ENCODE measurements around the gene PSMD1. TPM values are rescaled to one million over a fixed set of nuclear protein-coding genes. Genes with fewer than 3 reads are reported as not detected.
"Not testable (repeated sequence)": the region's sequence is repeated elsewhere in the genome, so short reads cannot be mapped to it uniquely, and the experiment has no call there.

The PSMD1 gene
- polyA plus RNA-seq, 1 donor: 79.0 TPM

DNA sequence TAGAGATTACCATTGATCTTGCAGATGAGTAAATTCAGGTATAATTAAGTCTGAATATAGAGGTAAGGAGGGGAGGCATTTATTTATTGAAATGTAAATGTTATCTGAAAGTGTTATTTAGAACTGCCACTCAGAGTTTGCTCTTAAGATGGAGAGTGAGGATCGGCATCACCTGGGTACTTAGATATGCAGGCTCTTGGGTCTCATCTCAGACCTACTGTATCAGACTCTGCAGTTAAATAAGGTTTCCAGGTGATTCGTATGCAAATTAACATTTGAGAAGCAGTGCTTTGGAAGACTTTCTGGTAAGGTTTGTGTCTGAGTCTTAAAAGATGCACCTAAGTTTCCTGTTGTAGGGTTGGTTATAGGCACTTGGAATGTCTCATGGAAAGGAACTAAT lies 59.0 kb downstream of the PSMD1 start:
- DNase-seq (ENCODE audit: low read depth): no peak

DNA sequence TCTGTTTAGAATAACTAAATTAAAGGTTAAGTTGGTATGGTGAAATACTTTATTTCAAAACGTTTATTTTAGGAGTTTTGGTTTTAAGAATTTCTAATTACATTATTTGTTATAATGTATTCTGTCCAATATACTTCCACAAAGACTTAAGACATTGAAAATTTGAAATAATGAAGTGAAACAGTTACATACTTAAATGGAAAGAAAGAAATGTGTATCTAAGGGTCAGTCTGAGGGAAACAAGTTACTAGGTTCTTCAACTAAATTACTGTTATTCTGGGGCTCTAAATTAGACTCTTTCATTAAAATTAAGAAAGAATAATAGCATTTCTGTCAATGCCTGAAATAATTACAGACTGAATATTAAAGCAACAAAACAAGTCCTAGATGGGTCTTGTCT lies 60.5 kb downstream of the PSMD1 start:
- no peak for DNase-seq (ENCODE audit: low read depth)

DNA sequence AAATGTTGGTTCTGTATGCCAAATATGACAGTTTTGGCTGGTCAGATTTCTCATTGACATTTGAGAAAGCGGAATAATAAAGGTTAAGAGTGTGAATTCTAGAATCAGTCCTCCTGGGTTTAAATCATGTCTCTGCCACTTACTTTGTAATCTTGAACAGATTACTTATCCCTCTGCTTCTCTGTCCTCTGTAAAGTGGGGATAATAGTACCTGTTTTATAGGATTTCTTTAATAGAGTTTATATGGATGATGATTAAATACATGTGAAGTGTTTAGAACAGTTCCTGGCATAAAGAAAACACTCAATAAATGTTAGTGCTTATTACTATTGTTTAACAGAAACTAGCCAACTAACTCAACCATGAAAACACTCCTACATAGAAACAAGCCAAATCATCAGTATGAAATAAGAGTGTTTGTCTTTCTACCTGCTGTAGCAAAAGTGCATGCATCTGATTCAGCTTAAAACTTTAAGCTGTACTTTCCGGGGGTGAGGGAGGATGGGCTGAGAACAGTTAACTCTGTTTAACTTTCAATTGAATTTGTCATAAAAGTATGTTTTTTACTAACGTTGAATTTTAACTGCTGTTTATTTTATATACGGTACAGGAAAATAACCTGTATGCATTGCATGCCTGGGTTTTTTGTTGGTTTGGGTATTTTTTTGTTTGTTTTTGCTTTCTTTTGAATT lies 61.4 kb downstream of the PSMD1 start:
- no peak for DNase-seq (ENCODE audit: low read depth)

DNA sequence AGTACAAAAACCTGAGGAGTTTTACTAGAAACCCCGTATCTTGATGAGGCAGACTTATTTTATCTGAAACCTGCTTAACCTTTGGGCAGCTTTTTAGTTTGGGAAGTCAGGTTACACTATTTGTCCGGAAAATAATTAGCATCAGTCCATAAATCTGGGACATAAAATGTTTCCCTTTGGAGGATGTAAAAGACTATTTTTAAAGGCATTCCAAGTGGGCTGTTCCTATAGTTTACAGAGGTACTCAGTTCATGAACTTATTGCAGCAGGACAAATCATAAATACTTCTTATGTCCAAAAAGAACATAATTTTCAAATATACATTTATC lies 61.9 kb downstream of the PSMD1 start:
- DNase-seq (ENCODE audit: low read depth): no peak

DNA sequence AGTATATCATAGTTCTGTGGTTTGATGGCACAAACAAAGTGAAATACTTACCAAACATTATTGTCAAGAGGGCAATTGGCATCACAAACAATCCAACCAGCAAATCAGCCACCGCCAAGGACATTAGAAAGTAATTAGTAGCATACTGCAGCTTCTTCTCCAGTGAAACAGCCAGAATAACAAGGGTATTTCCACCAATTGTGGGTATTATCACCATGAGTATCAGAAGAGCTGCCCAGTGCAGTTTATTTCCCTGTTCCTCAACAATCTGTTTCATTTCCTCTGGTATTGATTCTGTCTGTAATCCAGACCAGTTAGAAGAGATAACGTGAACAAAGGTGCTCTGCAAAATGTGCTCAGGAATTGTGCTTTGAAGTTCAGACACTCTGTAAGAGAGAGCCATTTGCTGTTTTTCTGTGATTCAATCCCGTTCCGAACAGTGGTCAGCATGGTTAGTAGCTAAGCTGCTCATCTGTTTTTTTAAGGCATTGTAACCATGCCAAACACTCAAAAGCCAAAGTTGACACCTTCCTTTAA lies 66.8 kb downstream of the PSMD1 start:
- DNase-seq (ENCODE audit: low read depth): no peak

DNA sequence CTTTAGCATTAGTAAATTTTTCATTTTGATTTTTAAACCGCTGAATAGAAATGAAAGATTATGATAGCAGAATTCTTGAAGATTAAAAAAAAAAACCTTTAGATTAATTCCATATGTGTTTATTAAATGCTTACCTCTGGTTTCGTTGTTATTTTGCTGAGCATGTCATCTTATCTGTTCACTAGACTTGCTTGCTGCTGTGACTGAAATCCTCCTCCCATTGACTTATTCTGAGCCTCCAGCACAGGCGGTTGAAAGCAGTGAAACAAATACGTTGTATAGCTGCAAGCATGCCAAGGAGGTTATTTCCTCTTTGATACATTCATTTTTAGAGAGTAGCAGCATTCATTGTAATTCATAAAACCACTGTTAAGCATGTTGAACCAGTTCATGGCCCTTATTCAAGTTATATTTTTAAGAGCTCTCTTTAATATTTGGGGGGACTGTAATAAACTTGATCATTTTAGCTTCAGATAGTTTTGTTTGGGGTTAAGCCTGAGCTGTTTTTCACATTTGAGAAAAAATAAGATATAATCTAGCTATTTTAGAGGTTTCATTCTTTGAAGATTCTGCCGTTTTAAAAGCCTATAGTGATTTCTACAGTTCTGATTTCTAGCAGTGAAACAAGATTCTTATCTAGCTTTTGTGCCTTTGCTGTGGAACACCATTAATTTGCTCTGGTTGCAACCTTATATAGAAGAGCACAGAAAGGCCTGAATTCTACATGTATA lies 68.3 kb downstream of the PSMD1 start, which contains the start of gene HTR2B:
TSS of gene HTR2B (minus strand) at position 205 of the 731 bp plus-strand sequence. CDS start 1,278 bp downstream, outside the sequence.
- peak; percentile 26 for DNase-seq (ENCODE audit: low read depth)

DNA sequence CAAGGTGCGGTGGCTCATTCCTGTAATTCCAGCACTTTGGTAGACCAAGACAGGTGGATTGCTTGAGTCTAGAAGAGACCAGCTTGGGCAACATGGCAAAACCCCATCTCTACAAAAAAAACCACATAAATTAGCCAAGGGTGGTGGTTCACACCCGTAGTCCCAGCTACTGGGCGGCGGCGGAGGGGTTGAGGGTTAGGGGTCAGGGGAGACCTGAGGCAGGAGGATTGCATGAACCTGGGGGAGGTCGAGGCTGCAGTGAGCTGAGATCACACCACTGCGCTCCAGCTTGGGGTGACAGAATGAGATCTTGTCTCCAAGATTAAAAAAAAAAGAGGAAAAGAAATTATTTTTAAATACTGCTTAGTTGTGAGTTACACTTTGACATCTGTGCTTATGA lies 69.5 kb downstream of the PSMD1 start:
- no peak for DNase-seq (ENCODE audit: low read depth)

DNA sequence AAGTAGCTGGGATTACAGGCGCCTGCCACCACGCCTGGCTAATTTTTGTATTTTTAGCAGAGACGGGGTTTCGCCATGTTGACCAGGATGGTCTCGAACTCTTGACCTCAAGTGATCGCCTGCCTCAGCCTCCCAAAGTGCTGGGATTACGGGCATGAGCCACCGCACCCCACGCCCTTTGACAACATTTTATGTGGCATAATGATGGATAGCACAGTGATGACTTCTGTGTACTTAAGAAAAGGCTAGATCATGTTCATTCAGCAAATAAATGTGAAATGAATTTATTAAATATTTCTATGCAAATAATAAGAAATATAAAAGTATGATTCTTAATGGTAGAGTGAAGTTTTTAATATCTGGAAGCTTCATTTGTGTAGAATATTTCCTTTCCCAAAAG lies 70.8 kb downstream of the PSMD1 start:
- no peak for DNase-seq (ENCODE audit: low read depth)

DNA sequence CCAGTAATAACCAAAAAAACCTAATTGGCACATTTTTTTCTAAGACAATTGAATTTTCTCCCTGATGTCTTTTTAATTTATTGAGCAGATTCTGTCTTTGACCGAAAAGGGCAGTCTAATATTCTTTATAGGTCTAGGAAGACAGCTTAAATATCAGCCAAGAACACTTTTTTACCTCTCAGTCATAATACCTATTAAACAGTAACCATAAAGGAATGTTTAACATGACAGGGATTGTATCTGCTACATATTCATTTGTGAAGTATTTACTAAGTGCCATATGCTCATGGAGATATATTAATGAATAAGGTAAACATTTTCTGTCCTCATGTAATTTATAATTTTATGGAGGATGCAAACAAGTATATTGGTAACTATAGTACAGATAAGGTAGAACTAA lies 71.3 kb downstream of the PSMD1 start:
- no peak for DNase-seq (ENCODE audit: low read depth)

DNA sequence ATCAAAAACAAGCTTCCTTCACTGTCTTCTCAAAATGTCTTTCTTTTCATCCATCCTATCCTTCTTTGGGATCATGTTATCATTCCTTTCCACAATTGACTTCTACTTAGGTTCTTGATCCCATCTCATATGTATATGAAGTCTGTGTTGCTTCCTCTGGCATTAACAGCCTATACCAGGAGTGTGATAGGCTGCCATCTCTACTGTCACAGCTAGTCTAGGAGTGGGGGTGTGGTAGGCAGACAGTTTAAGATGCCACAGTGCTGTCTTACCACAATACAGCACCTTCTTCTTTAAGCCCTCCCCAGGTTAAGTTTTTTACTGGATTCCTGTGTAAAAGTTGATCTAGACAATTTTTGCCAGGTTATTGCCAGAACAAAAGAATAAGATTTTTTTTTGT lies 71.9 kb downstream of the PSMD1 start:
- no peak for DNase-seq (ENCODE audit: low read depth)

DNA sequence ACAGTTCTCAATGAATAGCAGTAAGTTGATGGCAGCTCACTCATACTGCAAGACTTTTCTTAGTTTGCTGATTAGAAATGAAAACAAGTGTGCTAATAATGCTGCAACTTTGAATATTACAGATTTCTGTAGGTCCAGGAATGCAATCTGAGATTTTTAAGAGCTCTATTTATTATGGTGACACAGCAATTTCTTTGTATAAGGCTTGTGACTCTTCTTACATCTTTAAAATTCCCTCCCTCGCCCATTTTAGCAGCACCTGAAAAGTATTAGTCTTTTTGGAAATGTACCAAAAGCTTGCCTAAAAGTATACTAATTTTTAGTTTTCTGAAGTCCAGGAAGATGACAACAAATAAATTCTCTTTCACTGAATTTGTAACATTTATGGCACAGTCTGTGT lies 72.5 kb downstream of the PSMD1 start:
- no peak for DNase-seq (ENCODE audit: low read depth)

DNA sequence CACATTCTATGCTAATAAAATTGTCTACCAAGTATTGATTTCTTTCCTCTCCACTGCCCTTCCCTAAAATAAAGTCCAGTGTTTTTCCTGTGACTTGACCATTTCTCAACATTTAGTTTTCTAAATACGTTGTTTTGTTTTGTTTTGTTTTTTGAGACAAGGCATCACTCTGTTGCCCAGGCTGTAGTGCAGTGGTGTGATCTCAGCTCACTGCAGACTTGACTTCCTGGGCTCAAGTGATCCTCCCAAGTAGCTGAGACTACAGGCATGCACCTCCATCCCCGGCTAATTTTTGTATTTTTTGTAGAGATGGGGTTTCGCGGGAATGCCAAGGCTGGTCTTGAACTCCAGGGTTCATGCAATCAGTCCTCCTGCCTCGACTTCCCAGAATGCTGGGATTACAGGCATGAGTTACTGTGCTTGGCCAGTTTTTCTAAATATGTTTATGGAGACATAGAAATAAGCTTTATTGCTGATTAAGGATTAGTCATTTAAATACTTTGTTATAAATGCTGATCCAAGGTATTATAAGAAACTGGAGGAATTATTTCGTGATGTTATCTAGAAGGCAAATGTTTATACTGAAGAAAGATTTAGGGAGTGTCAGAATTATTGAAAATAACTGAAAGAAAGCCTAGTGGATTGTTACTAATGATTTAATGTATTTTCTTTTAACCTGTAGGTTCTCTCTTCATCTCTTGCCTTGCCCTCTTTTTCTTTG lies 73.8 kb downstream of the PSMD1 start:
- DNase-seq (ENCODE audit: low read depth): no peak

DNA sequence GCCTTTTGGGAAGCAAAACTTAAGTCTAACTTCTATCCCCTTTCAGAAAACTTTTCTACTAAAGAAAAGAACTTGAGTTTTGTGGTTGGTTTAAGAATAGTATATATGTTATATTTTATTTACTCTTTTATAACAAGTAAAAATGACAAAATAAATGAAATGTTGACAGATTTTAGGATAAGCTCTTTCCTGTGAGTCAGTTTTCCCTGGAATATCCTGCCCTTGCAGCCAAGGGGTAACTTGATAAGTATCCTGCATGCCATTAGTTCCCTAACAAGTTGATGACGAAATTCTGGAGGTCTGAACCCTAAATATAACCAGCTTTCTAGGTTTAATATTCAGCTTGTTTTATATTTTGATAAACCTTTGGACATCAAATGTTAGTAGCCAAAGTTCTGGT lies 75.5 kb downstream of the PSMD1 start:
- no peak for DNase-seq (ENCODE audit: low read depth)

DNA sequence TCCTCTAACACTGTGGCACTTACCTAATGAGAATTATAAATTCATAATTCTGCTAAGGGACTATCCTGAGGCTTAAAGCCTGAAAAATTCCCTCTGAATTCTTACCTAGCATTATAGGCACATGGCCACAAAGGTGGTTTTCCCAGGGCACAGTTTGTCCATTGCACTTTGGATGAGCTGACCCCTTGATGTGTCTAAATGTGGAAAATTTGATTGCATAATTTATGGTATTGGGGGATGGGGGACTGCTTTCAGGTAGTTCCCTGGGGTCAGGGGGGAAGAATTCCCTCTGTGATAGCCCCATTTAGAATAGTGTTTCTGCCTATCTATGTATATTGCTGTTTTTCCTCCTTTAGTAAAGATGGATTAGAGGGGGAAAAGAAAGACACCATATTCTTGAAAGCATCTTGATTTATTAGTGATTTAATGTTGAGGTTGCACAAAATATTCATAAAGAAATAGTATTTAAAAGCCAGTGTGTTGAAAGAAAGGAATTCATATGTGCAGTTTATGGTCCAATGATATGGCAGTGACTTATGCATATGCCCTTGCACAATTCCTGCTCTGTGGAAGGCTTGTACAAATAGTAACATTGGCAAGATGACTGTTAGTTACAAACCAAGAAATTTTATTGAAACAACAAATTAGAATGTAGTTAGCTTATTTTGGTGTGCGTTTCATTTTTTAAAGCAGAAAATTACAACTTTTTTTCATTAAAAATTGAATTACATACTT lies 76.9 kb downstream of the PSMD1 start:
- DNase-seq (ENCODE audit: low read depth): no peak

DNA sequence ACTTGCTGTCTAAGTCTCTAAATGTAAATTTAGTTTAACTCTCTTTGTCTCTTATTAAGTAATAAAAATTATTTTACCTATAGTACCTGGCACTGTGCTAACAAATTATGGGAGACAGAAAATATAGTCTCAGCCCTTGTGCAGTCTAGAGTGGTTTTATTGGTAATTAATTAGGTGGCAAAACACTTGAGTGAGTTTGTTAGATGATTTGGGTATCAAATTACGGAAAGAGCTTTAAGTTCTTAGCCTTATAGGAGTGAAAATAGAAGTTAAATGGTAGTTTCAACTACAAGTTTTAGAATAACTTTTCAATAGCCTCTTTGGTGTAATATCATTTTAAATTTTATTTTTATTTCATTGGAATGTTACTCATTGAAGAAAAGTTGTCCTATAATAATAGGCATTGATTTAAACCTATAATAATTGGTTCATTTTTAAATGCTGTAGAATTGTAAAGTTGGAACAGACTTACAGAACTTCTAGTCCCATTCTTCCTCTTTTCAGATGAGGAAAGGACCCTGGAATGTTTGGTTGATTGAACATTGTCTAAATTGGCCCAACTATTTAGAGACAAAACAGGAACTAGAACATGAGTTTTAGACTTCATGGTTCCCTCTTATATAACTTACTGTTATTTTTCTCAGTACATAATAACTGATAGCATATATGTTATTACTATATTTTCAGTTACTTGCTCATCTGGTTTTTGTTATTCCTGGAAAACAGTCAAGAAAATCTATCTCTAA lies 78.4 kb downstream of the PSMD1 start:
- DNase-seq (ENCODE audit: low read depth): no peak

DNA sequence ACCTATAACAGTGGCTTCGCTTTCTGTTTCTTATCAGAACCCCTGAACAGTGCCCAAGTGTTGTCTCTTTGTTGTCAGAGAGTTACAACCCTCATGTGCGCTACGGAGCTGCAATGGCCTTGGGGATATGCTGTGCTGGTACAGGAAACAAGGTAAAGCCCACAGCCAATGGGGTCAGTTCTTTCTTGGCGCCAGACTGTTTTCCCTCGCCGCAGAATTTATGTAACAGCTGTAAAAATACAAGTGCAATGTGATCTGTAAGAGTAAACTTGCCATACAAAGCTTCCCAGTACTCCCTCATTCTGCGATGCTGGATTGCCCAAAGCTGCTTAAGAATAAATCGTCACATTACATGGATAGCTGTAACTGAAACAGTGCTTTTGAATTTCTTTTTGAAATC lies 82.0 kb downstream of the PSMD1 start:
- DNase-seq (ENCODE audit: low read depth): no peak

DNA sequence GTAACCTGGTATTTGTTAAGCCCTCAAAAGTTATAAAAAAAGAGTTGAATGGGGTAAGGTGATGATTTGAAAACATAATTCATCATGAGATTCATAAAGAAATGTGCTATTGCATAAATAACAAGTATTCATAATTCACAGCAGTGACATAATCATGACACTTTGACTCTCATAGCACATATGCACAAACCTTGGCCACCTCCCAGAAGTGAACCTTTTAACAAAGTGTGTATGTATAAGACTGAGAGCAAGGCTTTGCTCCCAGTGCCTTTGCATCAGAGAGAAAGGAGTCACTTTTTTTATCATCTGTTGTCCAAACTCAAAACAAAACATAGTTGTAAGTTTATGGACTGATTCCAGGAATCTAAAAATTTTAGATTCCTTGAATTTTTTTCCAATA lies 83.1 kb downstream of the PSMD1 start:
- DNase-seq (ENCODE audit: low read depth): no peak

DNA sequence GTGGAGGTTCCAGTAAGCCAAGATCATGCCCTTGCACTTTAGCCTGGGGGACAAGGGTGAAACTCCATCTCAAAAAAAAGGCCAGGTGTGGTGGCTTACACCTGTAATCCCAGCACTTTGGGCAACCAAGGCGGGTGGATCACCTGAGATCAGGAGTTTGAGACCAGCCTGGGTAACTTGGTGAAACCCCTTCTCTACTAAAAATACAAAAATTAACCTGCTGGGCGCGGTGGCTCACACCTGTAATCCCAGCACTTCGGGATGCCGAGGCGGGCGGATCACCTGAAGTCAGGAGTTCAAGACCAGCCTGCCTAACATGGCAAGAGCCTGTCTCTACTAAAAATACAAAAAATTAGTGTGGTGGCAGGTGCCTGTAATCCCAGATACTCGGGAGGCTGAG lies 84.1 kb downstream of the PSMD1 start:
- DNase-seq (ENCODE audit: low read depth): not testable (repeated sequence)

DNA sequence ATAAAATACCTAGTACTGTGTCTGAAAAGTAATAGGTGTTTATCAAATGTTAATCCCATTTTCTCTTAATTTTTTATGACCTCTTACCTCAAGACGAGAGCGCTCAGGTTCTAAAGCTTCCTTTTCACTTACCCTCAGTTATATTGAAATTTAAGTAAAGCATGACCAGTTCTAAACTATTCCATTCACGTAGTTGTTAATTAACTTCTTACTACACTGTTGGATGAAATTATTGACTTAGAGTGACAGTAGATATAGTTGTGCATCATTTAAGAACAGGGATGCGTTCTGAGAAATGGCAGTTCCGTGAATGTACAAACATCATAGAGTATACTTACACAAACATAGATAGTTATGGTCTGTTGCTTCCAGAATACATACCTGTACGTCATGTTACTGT lies 88.2 kb downstream of the PSMD1 start:
- DNase-seq (ENCODE audit: low read depth): no peak

DNA sequence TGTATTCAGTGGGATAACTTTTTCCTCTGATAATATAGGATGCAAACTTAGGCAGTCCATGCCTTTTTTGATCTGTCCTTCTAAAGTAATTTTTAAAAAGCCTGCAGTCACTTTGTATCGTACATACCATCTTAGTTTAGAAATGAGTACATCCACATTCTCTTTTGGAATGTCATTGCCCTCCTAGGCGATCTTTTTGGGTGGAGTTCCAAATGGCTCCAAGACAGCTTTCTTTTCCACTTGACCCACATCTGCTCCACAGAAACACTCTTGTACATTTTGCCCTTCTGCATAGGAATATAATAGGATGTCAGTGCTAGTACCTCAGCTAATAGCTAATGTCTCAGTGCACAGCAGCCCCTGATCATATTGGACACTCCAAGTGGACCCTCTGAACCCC lies 90.0 kb downstream of the PSMD1 start:
- DNase-seq (ENCODE audit: low read depth): no peak

All from forelimb muscle (tissue), 1 donor.